LoVo (cell line): ENCODE data around the gene KDM4F.

ENCODE experiments used
- DNase-seq: peaks from one replicate; pipeline ENCODE4 v3.0.0-alpha.2; 2016; ENCODE audit warnings: low spot score

Gene KDM4F

DNA sequence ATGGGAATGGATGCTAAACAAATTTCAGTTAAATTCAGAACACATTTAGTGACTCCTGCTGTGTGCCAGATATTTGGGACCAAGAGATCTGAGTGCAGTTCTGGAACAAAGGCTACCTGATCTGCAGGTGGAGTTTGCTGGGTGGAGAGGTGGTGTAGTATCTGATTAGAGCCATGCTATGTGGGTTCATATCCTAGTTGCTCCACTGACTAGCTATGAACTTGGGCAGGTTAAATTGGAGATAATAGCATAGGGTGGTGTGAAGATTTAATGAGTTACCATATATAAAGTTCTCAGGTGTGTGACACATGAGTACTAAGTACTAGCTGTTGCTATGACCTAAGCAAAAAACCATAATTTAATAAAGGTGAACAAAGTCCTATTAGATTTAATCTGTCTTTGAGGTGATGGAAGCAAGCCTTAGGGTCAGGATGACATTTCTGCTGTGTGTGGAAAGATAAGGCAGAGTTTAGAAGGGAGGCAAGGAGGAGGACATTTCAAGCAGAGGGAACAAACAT lies 42.5 kb downstream of the KDM4F start:
- DNase-seq, result no peak

DNA sequence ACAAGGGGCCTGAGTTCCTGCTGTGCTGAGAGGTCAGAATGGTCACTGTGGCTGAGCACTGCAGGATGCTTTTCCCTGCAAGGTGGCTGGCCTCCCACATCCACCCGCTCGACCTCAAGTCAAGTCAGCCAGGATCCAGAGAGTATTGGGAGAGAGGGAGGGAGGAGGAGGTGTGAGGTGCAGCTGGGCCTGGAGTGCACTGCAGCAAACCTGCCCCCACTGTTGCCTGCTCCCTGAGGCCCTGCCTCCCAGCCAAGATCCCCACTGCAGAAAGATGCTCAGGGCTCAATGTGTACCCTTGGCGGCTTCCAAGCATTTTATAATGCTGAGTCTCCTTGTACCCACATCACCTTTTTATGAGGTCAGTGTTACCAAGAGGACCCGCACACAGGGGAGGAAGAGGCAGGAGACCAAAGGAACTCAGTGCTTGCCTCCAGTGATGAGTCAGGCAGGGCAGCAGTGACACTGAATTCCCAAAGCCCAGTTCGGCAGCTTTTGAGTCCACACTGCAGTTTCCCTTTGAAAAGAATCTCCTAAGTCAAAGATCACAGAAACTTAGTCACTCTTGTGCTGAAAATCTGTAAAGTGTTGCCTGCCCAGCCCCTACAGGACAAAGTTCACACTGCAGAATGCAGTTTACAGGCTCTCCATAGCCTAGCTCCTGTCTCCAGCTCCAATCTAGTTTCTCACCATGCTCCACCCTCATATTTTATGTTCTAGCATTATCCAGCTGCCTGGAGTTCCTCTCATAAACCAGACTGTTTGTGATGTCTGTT lies 43.5 kb downstream of the KDM4F start:
- DNase-seq, result peak; percentile 75

DNA sequence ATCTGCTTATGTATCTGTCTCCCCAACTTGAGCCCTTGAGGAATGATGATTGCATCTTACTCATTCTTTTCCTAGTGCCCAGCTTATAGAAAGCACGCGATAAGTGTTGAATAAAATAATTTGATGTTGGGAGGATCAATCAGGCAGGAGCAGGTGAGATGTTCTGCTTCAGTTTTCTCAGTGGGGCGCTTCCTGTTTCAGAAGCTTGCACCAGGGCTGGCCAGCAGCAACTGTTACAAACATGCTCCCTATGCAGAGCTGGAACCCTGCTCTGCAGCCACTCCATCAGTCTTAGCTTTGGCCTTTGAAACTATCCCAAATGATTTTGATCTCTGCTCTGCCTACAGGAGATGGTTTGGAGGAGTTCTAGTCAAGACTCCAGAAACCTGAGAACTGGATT lies 44.3 kb downstream of the KDM4F start:
- no peak for DNase-seq

DNA sequence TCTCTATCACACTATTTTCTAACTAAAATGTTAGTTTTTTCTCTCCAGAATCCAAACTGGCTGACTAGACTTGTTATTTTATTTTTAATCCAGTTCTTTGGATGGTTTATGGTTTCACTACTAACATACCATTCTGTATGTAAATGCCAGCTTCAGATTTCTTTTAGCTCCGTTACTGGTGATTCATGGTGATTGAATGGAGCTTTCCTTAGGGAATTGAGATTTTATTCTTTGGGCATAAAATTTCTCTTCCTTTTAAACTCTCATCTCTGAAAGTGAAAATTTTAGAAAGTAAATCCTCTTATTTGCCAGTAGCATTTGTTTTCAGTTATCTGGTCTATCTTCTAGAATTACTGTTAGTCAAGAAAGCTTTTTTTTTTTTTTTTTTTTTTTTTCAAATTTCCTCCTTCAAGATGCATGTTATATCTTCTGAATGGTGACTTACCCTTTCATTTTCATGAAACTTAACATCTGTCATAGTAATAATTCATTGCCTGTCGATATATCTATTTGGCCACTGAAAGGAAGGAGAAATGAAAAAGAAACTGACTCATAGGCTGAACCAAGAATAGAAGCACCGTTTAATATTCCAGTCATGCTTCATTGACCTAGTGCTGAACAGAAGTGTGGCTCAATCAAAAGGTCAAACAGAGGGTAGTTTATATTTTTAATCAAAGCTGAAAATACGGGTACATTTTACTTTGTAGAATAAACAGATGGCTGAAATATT lies 46.8 kb downstream of the KDM4F start:
- no peak for DNase-seq

DNA sequence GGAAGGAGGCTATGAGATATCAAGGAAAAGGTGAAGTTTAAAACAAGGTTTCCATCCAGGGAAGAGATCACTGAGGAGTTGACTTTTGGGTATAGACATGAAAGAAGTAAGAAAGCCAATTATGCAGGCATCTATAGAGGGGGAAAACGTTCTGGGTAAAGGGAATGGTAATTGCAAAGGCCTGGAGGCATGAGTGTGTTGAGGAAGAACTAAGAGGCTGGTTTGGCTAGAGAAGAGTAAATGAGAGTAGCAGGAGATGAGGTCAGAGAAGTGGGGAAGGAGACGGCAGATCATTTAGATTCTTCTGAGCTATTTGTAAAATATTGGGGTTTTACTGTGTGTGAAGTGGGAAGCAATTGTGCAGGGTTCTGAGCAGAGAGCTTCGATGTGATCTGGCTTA lies 48.0 kb downstream of the KDM4F start:
- DNase-seq, result no peak

DNA sequence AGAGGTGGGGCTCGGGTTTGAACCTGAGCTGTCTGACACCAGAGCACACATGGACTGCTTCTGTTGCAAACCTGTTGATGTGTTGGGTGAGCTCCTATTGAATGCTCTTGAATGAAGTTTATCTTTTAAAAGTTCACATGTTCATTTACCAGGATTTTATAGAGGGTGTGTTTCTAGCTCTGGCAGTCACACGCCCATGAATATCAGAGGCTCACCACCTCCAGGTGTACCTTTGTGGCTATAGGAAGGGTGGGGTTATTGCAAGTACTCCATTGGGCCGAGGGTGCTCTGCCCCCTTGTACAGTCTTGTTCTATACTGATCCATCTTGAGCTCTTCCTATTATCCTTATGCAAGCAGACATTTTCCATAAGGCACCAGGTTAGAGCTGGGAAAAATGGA lies 49.6 kb downstream of the KDM4F start:
- peak; percentile 9 for DNase-seq

DNA sequence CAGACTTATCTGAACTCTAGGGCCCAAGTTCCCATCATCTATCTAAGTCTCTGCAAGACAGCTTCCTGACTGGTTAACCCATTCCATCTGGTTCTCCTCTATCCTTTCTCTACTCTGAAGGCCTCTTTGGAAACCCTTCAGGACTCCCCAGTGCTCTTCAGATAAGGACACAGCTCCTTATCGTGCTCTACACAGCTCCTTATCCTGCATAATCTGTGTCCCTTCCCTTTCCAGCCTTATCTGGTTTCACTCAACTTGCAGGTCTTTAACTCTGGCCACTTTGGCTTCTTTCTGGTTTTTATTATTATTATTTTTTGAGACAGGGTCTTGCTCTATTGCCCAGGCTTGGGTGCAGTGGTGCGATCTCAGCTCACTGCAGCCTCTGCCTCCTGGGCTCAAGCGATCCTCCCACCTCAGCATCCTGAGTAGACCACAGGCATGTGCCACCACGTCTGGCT lies 51.0 kb downstream of the KDM4F start:
- DNase-seq, result no peak
